ENCODE data around the gene STIP1.
A peak's percentile ranks its signal among the peaks of the same experiment; 100 is the strongest.
"Not testable (repeated sequence)": the region's sequence is repeated elsewhere in the genome, so short reads cannot be mapped to it uniquely, and the experiment has no call there.

Gene STIP1

DNA sequence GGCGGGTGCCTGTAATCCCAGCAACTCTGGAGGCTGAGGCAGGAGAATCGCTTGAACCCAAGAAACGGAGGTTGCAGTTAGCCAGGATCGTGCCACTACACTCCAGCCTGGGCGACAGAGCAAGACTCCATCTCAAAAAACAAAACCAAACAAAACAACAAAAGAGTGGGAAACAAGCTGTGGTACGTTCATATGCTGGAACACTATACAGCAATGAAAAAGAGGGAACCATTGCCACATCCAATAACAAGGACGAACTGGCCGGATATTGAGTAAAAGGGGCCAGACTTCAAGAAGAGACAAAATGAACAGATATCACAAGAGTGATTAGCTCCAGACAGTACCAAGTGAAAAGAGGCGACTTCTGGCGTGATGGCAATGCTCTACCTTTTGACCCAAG is 24.9 kb upstream of the STIP1 start:
- no peak for DNase-seq

DNA sequence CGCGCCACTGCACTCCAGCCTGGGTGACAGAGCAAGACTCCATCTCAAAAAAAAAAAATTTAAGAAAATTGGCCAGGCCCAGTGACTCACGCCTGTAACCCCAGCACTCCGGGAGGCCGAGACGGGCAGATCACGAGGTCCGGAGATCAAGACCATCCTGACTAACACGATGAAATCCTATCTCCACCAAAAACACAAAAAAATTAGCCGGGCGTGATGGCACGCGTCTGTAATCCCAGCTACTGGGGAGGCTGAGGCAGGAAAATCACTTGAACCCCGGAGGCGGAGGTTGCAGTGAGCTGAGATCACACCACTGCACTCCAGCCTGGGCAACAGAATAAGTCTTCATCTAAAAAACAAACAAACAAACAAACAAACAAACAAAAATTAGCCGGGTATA is 23.2 kb upstream of the STIP1 start:
- not testable (repeated sequence) for DNase-seq

DNA sequence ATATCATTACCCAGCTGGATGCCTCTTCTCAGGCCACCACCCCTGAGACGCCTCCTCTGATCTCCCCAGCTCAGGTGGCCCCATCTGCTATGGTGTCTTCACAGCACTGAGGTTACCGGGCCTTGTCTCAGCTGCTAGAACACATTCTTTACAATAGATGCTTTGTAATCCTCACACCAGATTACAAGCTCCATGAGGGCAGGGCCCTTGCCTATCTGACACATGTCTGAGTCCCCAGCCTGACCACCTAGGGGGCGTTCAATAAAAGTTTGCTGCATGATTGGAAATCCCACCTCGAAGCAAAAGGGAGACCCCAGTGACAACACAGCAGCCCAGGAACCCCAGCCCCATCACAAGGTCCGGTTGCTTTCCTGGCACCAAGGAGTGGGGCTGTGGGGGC is 22.0 kb upstream of the STIP1 start:
- no peak for DNase-seq

DNA sequence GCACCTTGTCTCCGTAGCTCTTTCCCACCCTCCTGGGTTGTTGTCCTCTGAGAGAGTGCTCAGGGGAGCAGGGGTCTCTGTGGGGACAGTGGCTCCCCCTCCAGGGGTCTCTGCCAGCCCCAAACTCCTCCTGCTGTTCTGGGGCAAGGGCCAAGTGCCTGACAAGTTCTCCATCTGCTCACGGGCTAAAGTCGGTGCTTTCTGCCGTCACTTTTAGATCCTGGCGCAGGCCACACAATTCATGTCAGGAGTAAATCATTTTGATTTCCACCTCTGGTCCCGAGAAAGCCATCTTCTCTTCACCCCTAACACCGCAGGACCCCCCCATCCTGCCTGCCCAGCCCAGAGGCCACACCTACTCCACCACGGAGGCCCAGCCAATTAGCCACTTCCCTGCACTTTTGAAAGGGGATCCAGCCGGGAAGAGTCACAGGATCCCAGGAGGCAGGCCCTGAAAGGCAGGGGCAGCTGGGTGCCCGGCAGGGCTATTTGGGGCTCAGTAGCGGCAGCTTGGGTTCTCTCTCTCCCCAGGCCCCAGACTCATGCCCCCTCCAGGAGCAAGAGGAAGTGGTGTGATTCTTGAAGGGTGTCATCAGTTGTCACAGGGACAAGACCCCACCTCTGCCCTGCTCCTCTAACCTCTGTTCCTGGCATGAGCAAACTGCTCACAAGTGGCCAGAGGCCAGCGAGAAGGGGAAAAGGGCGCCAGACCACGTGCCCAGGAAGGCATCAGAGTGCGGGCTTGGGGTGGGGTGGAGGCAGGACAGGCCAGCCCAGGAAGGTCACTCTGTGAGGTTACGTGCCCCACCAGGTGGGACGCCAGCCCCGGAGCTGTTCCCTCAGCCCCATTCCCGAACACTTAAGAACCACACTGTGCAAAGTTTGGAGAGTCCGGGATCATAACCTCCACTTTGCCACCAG is 21.3 kb upstream of the STIP1 start:
- DNase-seq = peak; percentile 20

DNA sequence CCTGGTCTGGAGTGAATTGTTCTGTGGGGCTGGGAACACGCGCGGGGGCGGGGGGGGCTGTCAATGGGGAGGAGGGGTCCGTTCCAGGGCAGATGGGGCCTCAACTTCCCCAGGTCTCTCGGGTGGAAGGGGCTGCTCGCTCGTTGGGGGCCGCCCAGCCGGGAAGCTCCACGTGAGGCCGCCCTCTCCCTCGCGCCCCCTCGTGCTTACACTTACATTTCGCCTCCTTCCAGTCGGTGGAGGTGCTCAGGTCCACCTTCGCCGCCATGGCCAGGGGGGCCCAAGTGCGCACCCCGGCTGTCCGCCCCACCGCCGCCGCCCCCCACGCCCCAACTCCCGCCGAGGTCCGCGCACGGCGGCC is 20.5 kb upstream of the STIP1 start:
- DNase-seq = no peak

DNA sequence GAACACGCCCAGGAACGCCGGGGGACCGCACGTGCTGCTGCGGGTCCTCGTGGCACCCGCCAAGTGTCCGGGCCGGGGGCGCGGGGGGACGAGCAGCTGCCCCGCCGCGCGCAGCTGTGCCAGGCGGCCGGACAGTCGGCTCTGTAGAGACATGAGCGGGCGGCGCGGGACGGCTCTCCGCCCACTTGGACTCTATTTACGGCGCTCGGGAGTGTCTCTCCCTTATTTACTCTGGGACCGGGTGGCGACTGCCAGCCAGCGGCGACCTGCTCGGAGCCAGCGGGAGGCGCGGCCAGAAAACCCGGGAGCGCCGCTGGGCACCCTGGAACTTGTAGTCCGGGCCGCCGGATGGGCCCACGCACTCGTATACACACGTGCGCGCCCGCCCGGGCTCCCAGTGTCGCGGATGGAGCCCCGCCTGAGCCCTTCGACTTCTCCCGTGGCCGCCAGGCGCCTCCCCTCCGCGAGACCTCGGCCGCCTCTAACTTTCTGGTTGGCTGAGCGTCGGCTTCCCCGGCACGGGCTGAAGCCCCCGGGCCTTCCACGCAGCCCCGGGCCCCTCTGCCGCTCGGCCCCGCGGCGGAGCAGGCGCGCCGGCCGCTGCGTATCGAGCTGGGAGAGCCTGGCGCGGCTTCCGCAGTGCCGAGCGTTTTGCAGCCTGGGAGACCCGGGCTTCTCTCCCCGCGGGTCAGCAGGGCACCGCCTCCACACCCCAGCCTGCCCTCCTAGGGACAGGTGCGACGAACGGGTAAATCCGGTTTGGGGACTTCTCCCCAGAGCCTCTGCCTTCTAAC is 19.9 kb upstream of the STIP1 start, which contains the start of gene MACROD1:
Gene MACROD1, minus strand, starts transcription at position 272 of the 794 bp plus-strand sequence. Its CDS starts 119 bp downstream, at position 153.
- DNase-seq = peak; percentile 80

DNA sequence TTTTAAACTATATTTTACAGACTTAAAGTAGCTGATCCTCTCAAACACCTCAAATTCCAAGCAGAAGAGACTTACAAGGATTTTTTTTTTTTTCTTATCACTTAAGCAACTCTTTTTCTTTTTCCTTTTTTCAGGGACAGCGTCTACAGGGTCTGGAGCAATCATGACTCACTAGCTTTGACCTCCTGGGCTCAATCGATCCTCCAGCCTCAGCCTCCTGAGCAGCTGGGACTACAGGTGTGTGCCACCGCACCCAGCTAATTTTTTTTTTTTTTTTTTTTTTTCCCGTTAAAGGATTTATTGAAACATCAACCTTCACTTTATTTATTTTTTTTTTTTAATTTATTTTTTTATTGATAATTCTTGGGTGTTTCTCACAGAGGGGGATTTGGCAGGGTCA is 15.6 kb upstream of the STIP1 start:
- no peak for DNase-seq

DNA sequence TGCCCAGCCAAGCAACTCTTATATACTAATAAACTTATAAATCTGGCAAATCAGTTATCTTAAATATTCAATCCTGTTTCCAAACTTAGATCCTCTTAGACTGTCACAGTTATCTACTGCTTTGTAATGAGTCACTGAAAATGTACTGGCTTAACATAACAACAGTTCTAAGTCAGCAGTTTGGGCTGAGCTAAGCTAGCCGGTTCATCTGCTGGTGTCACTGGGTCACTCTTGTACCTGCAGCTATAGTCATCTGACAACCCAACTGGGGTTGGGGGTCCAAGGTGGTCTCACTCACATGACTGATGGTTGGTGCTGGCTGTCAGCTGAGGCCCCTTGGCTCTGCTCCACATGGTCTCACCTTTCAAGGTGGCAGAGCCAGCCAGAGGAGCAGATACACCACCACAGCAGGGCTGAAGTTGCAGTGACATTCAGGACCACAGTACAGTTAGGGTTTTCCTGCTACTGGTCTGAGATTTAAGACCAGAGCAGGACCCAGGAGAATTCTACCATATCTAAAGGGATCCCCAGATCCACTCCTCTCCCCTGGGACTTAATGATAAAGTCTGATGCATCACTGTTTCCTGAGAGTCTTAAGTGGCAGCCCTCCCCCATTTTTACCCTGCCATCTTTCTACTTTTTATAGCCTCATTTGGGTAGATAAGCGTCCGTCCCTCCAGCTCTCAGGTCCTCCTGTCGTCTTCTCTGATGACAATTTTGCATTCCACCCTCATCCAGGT is 12.2 kb upstream of the STIP1 start:
- no peak for DNase-seq

DNA sequence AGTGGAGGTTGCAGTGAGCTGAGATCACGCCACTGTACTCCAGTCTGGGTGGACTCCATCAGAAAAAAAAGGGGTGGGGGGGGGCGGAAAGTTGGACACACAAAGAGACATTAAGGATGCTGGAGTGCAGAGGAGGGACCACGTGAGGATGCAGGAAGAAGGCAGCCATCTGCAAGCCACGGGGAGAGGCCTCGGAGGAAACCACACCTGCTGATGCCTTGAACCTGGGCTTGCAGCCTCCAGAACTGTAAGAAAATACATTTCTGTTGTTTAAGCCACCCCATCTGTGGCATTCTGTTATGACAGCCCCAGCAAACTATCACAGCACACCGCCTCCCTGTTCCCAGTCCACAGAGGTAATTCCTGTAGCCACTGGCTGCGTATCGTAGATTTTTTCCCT is 9.2 kb upstream of the STIP1 start:
- DNase-seq = no peak

DNA sequence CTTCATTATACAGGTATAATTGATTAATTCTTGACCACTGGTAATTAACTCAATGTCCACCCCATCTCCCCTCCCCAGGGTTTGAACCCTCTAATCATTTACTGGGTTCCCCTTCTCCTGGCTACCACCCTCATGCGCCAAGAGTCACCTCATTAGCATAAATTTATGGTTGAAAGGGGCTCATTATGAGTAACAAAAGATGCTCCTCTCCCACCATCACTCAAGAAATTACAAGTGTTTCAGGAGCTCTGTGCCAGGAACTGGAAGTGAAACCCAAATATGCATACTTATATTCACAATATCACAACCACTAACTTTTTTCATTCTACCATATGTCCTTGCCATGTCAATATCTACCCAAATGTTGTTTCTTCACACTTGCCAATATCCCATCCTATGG is 7.8 kb upstream of the STIP1 start:
- no peak for DNase-seq

DNA sequence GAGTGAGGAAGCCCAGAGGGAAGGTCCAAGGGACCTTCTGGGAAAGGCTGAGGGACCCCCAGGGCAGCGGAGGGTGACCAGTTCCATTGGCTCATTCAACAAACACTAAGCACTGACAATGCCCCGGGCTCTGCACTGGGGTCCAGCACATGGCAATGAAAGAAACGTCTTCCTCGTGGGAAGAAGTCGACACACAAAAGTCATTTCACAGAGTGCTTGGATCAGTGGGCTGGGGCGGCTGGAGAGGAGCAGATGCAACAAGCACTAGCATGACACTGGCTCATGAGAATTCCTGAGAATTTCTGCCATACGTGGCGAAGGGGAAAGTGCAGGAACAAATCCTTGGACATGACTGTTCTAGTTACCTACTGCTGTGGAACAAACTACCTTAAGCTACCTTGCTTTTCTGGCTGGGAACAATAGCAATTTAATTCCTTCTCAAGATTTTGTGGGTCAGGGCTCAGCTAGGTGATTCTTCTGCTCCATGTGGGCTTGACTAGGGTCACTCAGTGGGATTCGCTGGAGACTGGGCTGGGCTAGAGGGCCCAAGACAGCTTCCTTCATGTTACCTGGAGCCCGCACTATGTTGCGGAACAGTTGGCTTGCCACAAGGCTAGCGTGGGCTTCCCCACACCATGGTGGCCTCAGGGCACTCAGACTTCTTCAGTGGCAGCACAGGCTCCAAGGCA is 6.9 kb upstream of the STIP1 start:
- DNase-seq = no peak

DNA sequence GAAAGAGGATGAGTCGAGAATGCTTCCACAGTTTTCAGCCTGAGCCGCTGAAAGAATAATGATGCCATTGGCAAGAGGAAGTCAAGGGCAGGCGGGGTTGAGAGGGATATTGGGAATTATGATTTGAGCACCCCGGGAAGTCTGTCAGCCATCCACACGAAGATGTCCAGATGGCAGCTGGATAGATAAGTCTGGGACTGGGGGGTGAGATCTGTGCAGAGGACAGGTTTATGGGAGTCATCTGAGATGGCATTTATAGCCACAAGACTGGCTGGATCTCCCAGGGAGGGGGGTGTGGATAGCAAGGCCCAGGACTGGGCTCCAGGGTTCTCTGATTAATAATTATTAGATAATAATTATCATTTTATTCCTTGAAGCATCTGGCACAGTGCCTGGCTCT is 5.1 kb upstream of the STIP1 start:
- DNase-seq = no peak

DNA sequence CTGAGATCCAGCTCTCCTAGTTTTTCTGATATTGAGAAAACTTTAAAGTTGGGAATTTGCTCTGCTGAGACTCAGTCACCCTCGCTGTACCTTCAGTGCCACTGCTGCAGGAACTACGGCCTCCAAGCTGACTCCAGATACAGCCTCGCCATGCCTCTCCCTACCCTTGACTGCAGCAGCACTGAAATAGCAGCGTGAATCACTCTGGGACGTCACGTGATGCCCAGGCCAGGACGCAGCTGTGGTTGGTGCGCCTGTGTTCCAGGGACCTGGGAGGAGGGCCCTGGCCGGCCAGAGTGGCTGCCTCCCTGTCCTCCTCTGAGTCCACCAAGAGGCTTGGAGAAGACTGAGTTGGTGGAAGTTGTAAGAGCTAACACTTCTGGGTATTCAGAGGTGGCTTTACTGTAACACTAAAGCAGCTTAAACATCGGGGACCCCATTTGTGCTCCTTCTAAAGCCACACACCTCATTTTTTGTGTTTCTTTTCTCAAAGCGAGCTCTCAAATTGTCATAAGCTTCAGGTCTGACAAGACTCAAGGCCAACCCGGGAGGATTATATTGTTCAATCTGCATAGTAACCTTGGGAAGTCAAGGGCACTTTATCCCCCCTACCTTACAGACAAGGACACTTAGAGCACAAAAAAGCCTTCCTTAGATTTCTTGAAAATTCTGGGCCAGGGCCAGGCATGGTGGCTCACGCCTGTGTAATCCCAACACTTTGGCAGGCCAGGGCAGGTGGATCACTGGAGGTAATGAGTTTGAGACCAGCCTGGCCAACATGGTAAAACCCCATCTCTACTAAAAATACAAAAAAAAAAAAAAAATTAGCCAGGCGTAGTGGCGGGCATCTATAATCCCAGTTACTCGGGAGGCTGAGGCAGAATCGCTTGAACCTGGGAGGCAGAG is 4.2 kb upstream of the STIP1 start:
- peak; percentile 88 for DNase-seq

DNA sequence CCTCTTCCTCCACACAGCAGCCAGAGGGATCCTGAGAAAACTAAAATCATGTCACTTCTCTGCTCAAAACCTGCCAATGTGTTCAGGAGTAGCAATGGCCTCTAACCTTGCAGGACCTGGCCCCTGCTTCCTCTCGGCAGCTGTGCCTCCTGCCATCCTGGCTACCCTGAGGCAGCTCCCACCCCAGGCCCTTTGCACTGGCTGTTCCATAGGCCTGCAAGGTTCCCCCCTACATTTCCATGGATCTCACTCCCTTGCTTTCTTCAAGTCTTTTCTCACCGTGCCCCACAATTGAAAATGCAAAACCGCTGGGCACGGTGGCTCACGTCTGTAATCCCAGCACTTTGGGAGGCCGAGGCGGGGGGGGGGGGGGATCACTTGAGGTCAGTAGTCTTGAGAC is 2.1 kb upstream of the STIP1 start:
- no peak for DNase-seq

DNA sequence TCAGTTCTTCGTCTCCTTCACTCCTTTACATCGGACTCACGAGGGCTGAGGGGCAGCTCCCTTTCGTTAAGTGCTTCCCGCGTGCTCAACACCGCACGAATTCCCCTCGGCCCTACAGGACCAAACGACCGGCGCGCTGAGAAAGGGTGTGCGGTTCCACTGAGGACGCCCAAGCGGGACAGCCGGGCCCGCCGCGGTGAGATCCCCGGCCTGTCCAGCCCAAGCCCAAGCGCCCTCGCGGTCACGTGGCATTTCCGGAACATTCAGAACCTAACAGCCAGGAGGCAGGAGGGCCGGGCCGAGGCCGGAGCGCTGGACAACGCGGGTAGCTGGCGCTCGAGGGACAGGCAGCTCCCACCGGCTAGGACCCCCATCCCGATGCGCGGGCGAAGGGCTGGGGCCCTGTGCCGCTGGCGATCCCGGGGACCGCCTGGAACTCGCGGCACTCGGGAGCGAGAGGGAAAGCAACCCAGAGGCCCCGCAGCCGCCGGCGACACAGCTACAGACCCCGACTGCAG is 737 bp upstream of the STIP1 start:
- no peak for DNase-seq

DNA sequence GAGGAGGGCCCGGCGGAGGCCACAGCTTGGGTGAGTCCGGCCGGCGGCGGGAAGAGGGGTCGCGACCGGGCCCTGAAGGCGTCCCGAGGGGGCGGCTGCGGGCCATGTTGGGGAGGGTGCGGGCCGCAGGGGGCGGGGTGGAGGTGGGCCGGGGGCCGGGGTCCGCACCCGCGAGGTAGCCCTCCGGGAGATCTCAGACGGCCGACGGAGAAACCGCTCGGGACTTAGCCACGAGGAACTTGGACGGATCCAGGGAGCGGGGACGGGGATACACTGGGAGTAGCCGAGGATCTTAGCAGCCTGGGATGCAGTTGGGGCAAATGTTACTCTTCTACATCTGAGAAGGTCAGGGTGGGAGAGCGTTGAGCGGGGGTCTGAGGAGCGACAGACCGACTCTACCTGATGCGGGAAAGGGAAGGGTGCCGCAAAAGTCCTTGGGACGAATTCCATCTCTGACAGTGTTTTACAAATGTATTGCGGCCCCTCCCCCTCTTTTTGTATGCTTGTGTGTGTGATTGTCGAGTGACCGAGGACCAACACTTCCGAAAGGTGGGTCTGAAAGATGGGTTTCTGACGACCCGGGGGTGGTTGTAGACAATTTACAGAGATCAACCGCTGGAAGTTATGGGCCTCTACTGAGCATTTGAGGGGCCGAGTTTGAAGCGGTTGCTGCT is 658 bp downstream of the STIP1 start:
- no peak for DNase-seq

DNA sequence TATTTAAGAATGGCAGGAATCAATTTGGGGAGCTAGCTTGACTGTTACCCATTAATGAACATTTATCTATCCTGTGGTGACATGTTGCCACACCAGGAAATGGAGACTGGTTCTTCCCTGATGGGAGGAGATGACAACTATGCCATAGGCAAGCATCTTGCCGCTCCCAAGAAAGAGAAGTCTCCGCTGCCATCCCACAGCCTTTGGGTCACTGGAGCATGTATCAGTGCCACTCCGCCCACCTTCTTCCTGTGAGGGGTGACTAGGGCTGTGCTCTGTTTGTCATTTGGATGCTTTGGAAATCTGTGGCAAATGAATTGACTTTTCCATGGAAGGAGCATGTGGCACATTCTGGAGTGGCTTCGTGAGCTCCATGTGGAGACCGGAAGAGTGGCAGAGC is 6.5 kb downstream of the STIP1 start:
- no peak for DNase-seq

DNA sequence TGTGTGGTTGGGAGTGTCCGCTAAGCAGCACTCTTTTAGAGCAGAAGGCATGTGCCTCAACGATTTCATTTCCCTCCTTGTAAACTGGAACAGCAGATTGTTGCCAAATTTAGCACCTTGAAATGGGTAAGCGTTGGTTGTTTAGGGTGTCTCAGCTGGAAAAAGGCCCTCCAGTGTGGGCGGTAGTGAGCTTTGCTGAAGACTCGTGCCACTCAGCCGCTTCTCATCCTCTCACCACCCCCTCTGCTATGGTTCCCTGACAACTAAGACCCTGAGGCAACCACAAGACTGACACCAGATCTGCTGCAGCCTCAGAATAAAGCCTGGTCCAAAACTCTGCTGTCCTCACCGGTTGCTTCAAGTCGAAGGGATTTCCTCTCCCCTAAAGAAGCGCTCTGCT is 10.7 kb downstream of the STIP1 start:
- no peak for DNase-seq

DNA sequence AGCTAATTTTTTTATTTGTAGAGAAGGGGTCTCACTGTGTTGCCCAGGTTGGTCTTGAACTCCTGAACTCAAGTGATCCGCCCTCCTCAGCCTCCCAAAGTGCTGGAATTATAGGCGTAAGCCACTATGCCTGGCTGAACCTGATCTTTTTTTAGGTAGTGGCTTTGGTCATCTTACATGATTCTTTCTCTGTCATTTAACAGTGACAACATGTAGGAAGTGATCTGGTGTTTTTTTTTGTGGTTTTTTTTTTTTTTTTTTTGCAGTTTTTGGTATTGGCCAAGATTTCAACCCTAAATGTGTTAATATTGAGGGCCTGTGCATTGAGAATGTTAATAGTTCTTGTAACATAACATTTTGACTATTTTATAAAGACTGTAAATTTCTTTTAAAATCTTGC is 12.5 kb downstream of the STIP1 start:
- no peak for DNase-seq

DNA sequence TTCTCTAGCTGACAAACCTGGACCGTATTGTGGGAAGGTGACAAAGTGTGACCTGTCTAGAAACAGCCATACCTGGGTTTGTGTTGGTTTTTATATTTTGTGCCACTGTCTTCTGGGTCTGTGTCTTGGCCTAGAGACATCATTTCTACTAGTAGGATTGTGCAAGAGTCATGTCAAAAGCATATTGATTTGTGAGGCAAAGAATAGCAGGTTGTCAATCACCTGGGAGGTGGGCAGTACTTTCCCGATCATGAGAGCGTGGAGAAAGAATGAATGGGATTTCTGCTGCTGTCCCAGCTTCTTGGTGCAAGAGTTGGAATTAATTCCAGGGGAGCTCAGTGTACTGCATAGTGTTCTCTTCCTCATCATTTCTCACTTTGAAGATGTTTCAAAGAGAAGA is 15.6 kb downstream of the STIP1 start:
- DNase-seq = no peak

DNA sequence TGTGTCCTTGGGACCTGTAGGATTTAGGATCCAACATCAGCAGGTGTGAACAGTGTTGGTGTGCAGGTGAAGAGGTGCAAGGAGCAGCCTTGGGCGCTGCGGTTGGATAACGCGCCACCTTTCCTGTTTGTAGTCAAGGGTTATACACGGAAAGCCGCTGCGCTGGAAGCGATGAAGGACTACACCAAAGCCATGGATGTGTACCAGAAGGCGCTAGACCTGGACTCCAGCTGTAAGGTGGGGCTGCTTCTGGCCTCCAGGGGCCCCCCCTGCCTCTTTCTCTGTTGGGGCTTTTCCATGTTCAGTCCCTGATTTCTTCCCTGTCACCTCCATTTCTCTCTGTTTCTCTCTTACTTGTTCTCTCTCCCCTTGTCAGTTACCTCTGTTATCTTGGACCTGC is 17.0 kb downstream of the STIP1 start:
- DNase-seq = no peak
